Suprapubic skin (tissue), 4 donors: ENCODE measurements around the gene RAE1.

Experiments
- EP300 ChIP-seq: sonication (generic); formaldehyde crosslinking; IDR thresholded peaks from one replicate; pipeline ENCODE4 v1.6.1; 2017; ENCODE audit warnings: antibody characterized with exemption
- POLR2A ChIP-seq, 2 donors: fragments of 450-650 bp; IDR thresholded peaks; one replicate each; pipeline ENCODE4 v1.6.1; 2017; ENCODE audit warnings: antibody characterized with exemption in 2 of 2, mild to moderate bottlenecking in 2 of 2, moderate library complexity in 2 of 2
- POLR2AphosphoS5 ChIP-seq, 3 donors: sonication (generic); formaldehyde crosslinking; IDR thresholded peaks; one replicate each; pipeline ENCODE4 v1.6.1; 2017; ENCODE audit warnings: antibody characterized with exemption in 3 of 3
- TF ChIP-seq, protein P1 (sequence below), 2 donors: fragments of 200-600 bp in 1 of 2; fragments of 450-650 bp in 1 of 2; sonication (generic) in 1 of 2; IDR thresholded peaks; one replicate each; pipeline ENCODE4 v1.5.1; 2016 to 2019; ENCODE audit warnings: antibody characterized with exemption in 2 of 2, mild to moderate bottlenecking in 1 of 2, moderate library complexity in 1 of 2

DNA sequence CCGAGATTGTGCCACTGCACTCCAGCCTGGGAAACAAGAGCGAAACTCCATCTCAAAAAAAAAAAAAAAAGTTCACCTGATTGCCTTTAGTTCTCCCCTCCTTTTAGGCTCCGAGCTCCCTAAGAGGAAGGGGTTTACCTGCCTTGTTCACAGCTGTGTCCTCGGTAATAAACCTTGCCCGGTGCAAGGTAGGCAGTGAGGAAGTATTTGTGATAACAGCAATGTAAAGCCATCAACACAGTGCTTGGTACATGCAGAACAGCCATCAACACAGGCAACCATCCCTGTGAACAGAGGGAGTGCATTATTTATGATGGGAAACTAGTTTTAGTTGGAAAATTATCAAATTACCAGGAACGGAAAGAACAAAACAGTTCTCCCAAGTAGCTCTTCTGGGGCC, 23.2 kb upstream of the RAE1 start:
- TF ChIP-seq POLR2AphosphoS5 (IDR thresholded peaks at IDR 0.05) (no peak), POLR2A (IDR thresholded peaks at IDR 0.05) (no peak), EP300 (no peak)
- TF ChIP-seq, protein P1, sequence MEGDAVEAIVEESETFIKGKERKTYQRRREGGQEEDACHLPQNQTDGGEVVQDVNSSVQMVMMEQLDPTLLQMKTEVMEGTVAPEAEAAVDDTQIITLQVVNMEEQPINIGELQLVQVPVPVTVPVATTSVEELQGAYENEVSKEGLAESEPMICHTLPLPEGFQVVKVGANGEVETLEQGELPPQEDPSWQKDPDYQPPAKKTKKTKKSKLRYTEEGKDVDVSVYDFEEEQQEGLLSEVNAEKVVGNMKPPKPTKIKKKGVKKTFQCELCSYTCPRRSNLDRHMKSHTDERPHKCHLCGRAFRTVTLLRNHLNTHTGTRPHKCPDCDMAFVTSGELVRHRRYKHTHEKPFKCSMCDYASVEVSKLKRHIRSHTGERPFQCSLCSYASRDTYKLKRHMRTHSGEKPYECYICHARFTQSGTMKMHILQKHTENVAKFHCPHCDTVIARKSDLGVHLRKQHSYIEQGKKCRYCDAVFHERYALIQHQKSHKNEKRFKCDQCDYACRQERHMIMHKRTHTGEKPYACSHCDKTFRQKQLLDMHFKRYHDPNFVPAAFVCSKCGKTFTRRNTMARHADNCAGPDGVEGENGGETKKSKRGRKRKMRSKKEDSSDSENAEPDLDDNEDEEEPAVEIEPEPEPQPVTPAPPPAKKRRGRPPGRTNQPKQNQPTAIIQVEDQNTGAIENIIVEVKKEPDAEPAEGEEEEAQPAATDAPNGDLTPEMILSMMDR (IDR thresholded peaks at IDR 0.05), result no peak
